ENCODE results near the gene PLEKHM1.

PLEKHM1 gene

DNA sequence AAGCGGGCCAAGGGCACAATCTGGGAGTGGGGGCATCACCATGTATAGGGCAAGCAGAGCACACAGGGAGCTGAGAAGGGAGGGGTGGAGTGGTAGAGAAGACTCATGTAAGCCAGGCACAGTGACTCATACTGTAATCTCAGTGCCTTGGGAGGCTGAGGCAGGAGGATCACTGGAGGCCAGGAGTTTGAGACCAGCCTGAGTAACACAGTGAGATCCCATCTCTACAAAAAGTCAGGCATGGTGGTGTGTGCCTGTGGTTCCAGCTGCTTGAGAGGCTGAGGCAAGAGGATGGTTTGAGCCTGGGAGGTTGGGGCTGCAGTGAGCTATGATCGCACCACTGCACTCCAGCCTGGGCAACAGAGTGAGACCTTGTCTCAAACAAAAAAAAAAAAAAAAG lies 98.6 kb downstream of the PLEKHM1 start:
- no peak overlapping the region for H3K4me3 ChIP-seq (ENCODE audit: low read depth, low read length)
- TF ChIP-seq, protein P1, sequence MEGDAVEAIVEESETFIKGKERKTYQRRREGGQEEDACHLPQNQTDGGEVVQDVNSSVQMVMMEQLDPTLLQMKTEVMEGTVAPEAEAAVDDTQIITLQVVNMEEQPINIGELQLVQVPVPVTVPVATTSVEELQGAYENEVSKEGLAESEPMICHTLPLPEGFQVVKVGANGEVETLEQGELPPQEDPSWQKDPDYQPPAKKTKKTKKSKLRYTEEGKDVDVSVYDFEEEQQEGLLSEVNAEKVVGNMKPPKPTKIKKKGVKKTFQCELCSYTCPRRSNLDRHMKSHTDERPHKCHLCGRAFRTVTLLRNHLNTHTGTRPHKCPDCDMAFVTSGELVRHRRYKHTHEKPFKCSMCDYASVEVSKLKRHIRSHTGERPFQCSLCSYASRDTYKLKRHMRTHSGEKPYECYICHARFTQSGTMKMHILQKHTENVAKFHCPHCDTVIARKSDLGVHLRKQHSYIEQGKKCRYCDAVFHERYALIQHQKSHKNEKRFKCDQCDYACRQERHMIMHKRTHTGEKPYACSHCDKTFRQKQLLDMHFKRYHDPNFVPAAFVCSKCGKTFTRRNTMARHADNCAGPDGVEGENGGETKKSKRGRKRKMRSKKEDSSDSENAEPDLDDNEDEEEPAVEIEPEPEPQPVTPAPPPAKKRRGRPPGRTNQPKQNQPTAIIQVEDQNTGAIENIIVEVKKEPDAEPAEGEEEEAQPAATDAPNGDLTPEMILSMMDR (IDR thresholded peaks at IDR 0.05; ENCODE audit: low read depth, low read length) = no peak

DNA sequence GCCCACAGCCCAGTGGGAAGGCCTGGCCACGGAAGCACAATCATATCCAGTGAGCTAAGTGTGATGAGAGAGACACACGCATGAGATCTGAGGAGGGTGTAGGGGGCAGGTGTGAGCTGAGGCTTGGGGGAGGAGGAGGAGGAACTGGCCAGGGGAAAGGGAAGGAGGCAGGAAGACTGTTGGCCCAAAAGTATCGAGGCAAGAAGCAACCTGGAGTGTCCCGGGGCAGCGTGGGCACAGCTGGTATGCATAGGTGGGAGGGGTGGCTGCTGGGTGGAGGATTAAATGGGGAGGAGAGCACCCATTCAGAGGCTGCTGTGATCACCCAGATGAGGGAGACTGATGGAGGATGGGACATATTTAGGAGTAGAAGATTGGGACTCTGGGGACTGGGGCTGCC lies 99.2 kb downstream of the PLEKHM1 start:
- TF ChIP-seq, protein P1 (IDR thresholded peaks at IDR 0.05; ENCODE audit: low read depth, low read length) = no peak
- no peak overlapping the region for H3K4me3 ChIP-seq (ENCODE audit: low read depth, low read length)

DNA sequence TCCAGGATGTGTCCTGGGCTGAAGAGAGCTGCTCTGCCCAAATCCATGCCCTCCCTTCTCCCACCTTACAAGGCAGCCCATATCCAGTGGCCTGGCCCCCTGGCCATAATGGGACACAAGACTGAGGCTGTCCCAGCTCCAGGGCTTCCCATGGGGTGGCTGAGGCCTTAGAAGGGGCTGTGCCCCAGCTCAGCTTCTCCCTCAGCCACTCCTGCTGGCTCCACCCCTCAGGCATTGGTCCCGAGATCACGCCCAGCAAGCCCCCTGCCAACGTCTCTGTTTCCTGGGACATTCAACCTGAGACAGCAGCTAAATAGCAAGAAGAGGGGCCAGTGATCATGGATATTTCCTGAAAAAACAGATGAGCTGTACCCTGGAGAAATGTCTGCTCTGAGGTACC lies 101.2 kb downstream of the PLEKHM1 start:
- H3K4me3 ChIP-seq (ENCODE audit: low read depth, low read length) = no peak overlapping the region
- TF ChIP-seq, protein P1 (IDR thresholded peaks at IDR 0.05; ENCODE audit: low read depth, low read length) = no peak

DNA sequence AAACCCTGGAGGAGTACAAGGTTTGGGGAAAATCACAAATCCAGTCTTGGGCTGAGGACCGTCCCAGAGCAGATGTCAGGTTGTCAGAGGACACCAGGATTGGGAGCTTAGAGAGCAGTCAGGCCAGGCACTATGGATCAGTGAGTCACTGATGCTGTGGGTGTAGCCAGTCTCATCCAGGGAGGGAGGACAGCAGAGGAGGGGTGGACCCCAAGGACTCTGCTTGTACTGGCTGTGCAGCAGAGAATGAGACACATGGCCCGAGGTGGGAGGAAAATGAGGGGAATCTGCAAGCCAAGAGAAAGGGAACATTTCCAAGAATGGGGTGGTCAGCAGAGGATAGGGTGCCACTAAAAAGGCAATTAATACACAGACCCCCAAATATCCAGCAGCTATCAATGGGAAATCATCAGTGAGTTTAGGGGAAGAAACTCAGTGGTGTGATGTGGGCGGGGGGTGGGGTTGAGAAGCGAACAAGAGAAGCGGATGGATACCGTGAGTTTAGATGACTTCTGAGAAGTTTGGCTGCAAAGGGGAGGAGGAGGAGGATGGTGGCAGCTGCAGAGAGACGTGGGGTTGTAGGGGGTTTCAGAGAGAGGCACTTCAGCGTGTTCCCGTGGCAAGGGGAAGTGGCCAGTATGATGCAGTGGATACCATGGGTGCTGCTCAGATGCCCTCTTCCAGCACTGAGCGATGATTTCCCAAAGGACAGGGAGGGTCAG lies 101.8 kb downstream of the PLEKHM1 start:
- H3K4me3 ChIP-seq (ENCODE audit: low read depth, low read length) = no peak overlapping the region
- TF ChIP-seq, protein P1 (IDR thresholded peaks at IDR 0.05; ENCODE audit: low read depth, low read length) = no peak

DNA sequence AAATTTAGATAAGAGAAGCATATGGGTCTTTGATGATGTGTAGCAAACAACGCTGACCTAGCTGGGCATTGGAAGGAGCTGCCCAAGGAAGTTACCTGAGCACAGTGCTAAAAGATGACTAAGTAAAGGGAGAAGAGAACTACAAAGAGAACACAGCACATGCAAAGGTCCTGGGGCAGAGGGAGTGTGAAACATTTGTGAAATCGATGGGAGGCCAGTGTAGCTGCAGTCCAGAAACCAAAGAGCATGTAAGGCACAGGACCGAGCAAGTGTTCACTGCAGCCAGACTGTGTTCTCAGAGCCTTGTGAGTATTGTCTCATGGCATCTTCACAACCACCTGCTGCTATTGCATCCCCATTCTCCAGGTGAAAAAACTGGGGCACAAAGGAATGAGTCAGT lies 102.8 kb downstream of the PLEKHM1 start:
- TF ChIP-seq, protein P1 (IDR thresholded peaks at IDR 0.05; ENCODE audit: low read depth, low read length) = no peak
- H3K4me3 ChIP-seq (ENCODE audit: low read depth, low read length) = no peak overlapping the region

DNA sequence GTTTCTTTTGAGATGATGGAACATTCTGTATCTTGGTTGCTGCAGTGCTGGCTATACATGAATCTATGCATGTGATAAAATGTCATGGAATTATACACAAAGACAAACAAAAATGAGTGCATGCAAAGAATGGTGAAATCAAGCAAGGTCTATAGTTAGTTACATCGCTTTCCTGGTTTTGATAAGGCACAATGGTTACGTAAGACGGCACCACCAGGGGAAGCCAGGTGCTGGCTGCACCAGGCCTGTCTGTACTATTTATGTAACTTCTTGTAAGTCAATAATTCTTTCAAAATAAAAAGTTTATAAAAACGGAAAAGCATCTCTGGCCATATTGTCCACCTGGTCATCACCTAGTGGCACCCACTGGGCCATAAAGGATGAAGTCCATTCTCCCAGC lies 104.3 kb downstream of the PLEKHM1 start:
- H3K4me3 ChIP-seq (ENCODE audit: low read depth, low read length) = no peak overlapping the region
- TF ChIP-seq, protein P1 (IDR thresholded peaks at IDR 0.05; ENCODE audit: low read depth, low read length) = no peak

Data from WI38 (cell line).